DMS53 treated with DMSO at 0.1 percent for 48 hours (cell line): ENCODE results near the gene PAMR1.

Experiments
- DNase-seq: peaks from one replicate; lab custom pipeline; 2025; ENCODE audit not compliant: unreplicated experiment; lab: John Stamatoyannopoulos, UW

PAMR1 gene

DNA sequence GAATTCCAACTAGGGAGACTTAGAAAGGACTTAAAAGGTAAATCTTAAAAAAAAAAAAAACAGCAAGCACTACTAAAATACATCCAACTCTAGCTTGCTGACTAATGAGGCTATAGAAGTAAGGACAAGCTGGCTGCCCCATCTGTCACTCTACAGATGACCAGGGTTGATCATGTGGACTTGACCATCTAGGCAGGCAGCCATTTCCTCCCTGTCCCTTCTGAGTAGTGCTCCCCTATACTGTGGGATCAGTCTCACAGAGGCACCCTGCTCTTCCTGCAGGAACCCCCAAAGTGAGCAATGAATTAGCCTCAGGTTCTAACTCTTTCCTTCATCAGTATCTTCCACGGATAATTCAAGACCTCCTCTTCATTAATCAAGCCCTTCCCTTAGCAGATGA is 118.4 kb downstream of the PAMR1 start:
- DNase-seq, result no peak

DNA sequence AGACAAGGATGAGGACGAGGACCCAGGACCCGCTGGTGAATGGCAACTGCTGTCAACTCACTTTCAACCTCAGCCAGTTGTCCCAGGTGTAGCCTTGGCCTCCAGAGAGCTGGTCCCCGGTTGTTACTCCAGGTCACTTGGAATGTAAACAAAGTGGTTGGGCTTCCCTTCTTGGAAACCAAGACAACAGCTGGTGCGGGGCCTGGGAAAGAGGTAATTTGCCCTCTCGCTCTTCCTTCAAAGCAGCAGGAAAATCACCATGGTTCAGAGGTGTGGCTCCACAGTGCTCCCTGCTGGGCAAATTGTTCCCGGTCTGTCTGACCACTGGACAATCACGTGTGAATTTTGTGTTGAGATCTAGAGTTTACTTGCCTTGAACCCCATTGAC is 121.0 kb downstream of the PAMR1 start:
- no peak for DNase-seq

DNA sequence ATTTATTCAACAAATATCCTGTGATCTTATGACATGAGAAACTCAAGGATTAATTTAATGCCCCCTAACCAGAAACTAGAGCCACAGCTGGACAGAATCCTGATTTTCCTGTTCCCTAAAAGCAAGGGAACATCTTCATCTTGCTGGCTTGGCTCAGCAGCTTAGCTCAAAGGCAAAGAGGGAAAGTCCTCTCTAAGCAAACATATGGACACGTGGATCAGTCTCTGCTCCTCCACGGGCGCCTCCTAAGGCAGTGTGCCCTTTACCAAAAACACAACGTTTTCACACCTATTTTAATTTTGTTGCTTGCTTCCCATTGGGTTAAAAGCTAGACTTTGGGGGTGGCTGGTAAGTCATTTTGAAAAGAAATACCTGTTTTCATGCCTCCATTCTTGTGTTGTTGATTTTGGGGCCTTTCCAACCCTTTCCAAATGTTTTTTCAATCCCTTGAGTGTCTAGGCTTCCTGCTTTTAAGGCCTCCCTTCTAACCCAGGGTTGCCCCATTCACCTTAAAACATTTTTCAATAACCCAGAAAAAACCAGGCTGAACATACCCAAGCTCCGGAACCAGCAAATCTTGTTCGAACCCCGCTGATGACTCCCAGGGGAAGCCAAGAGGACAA is 121.5 kb downstream of the PAMR1 start:
- DNase-seq, result no peak

DNA sequence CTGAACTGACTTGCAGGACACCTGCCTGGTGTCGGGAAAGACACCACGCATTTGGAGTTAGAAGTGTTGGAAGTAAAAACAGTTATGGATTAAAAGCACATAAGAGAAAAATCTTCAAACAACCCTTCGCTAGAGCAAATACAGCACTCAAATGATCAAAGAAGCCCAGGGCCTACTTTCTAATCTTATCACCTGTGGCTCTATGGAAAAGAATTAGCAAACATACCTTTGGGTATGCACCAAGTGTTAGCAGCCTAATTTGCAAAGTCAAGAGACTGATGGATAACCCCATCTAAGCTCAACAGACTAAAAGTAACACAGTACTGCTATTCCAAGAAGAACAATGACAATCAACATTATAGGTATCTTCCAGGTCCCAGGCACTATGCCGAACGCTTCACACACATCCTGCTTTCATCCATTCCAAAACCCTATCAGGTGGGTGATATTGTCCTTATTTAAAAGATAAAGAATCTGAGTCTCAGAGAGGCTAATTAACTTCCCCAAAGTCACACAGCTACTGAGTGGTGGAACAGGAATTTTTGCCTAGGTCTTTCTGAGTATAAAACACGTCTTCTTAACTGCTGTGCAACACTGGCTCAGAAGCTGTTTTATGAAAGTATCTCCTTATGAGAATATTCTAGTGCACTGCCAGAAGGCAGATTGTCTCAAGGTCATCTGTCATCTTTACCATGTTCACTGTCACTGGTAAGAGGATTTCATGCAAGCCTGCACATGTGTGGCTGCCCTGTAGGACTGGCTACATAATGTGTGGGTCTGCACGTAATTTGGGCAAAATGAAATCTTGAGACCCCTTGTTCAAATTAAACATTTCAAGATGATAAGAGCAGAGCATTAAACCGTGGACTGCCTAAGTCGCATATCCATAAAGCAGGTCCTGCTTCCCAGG is 122.4 kb downstream of the PAMR1 start:
- no peak for DNase-seq

DNA sequence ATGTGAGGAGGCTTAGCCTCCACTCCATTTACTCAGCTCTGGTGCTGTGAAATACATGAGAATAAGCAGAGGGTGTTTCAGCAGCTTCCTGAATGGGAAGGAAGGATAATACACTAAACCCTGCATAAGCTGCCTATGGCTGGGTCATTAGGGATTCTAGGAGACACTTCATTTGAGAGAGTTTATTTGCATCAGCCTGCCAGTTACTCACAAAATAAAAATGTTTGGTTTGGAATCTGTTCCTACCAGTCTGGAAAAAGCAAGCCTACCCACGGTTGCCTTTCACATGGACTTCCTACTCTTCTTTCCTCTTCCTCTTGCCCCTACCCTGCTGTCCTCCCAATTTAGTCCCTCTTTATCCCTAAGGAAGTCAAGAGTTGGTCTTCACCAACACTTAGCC is 126.5 kb downstream of the PAMR1 start:
- no peak for DNase-seq

DNA sequence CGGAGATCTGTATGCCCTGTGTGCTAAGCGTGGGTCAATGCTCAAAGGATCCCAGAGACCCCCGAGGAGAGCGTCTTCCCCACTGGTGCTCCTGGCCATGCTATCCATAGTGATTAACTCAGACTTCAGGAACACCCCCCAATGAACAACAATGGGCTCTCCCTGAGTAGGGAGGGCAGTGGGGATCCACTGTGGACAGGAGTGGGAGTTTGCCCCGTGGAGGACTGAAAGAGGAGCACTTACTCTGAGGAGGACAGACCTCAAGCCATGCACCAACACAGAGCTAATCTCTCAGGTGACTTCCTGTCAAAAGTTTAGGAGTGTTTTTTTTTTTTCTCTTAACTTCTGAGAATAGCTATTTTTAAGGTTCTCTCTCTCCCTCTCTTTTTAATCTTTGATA is 130.5 kb downstream of the PAMR1 start:
- DNase-seq, result no peak

DNA sequence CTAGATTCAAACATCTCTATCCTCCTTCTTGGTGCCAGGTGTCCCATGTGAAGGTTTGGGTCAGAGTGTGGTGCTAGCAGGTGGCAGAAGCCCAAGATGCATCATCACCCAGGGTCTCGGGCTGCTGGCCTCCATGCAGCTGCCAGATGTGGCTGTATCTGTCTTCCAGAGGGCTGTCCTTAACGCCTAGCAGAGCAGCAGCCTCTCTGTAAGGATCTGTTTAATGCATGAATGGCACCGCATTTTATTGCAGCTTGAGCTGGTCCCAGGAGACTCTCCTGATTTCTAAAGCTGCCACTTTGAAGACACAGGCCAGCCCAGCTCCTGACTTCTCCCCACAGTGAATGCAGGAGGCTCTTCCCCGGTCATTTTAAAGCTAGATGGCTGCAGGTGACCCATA is 132.3 kb downstream of the PAMR1 start:
- no peak for DNase-seq

DNA sequence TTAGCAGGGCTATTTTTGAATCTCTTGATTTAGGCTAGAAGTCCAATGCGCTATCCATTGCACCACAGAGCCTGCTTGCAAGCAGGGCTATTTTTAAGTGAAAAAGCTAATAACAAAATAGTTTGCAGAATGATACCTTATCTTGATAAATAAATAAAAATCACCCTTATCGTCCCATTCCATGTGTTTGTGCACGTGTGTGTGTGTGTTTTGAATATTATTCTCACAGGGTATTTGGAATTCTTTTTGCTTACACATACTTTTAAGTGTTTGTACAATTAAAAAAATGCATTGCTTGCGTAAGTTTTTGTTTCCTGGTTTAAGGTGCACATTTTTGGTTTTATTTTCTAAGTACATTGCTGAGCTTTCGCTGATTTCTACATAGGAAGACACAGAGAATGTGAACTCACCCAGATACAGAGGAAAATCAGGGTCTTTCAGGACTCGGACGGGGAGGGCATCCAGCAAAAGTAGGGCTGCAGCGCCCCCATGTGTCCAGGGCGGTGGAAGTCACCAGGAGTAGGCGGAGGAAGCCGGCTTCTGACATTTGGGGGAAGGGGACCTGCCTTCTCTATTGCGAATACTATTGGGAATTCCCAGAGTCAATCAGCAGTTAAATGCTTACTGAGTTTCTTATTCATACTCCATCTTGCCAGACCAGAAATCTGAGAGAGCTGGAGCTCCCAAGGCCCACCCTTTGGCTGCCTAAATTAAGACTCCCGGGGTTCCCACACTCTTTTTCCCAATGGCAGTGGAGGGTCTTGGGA is 133.3 kb downstream of the PAMR1 start:
- DNase-seq, result peak; percentile 29

DNA sequence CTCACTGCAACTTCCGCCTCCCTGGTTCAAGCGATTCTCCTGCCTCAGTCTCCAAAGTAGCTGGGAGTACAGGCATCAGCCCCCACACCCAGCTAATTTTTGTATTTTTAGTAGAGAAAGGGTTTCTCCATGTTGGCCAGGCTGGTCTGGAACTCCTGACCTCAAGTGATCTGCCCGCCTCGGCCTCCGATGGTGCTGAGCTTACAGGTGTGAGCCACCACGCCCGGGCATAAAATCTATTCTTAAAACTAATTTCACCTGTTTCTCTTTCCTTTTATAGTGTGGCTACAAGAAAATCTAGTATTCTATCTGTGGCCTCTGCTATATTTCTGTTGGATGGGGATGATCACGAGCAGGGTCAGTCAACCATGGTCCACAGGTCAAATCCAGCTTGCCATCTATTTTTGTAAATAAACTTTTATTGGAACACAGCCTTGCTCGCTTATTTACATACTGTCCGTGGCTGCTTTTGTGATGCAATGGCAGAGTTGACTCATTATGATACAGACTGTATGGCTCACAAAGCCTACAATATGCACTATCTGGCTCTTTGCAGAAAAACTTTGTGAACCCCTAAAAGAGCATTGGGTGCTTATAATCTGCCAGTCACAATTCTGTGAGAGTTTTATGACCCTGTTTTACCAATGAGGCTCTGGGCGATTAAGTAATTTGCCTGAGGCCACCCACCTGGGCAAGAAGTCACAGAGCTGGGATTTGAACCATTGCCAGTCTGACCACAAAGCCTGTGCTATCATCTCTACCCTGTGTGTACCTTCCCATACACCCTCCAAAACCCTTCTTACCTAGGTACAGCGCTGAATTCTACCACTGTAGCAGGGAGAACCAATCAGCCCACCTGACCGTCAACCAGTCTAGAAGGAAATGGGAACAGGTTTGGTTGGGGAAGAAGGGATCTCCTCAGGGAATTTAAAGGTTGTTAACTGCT is 134.4 kb downstream of the PAMR1 start:
- peak; percentile 23 for DNase-seq

DNA sequence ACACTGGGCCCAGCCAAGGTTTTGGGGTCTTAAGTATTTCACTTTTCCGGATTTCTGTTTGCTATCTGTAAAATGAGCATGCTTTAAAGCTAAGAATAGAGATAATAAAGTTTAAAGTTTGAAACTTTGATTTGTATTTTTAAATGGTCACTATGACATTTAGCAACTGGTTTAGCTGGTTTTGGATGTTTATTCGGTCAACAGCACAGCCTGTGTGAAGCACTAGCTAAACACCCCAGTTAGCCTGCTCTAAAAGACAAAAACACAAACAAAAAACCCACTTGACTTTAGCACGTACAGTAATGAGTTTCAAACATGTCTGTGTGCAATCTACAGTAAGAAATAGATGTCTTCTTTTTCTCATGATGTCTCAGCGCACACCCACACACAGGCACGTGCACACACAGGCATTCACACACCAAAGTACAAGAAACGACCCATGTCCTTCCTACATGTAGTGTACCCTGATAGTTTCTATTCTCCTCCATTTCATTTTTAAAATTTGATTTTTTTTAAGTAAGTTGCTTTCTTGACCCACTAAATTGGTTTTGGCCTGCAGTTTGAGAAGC is 135.4 kb downstream of the PAMR1 start:
- DNase-seq, result peak; percentile 44

DNA sequence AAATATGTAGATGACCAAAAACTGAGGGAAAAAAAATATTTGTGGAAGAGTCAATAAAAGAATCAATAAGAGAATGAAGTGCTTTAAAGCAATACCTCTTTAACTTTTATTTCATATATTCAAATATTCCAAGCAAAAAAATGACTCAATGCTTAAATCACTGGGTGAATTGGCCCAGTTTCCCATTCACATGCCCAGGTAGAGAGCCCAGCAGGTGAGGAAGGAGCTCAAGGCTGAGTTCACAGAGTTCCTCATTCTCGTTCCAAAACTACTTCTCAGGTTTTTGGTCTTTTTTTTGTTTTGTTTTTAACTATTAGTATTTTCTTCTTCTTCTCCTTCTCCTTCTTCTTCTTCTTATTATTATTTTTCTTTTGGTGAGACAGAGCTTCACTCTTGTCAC is 136.3 kb downstream of the PAMR1 start:
- DNase-seq, result no peak

DNA sequence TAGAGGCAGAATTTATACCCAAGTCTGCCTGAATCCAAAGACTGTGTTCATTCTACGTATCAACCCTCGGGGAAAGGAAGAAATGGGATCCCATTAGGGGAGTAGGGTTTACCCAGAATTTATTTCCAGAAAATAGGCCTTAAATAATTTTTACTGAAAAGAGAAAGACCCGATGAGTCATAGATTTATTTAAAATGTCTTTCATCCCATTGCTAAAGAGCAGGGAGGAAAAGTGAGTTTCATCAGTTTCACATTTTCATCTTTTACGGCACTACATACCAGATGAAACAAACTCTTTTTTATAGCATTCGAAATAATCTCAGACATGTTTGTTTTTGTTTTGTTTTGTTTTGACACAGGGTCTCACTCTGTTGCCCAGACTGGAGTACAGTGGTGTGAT is 137.4 kb downstream of the PAMR1 start:
- DNase-seq, result no peak

DNA sequence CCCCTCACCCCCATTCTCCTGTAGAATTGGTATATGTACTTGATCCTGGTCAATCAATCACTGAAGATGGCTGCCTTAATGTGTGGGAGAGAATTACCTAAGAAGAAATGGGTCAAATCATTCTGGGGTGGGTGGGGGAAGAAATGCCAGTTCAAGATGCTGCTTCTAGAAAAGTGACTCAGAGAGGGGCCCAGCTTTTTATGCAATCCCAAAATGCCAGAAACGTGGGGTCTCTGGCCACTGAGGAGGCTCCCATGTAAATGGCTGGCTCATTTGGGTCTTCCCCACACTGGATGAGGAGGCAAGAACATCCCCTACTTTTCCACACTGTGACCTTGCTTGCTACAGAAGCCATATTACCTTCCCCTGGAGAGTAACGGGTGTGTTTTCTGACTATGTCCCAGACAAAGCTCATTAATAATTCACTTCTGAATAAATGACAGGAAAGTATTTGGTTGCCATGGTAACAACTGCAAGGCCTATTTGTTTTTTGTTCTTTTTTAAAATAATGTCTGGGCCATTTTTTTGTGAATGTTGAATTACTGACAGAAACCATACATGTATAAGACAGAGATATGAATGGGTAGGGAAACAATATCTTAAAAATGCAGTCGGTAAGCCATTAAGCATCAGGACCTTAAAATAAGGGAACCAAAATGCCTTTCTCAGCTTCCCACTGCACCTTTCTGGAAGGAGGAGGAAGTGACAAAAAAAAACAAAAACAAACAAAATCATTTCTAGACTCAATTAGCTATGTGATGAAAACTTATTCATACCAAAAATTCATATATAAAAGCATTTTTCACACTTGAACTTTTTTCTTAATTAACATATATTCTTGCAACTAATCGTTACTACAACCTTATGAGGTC is 138.1 kb downstream of the PAMR1 start:
- no peak for DNase-seq

DNA sequence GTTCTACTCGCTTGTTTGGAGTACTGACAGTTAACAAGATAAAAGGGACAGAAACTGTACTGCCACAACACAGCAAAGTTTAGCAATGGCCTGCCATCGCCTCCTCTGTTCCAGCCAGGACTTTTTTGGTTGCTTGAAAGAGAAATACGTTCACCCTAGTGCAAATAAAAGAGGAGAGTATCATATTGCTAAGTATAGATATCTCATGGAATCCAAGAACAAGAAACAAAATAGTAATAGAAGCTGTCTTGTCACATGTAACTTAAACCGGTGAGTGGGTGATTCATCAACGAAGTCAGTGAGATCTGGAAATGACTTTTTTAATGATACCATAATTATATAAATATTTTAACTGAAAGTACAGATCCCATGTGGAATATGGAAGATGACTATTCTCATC is 141.5 kb downstream of the PAMR1 start:
- no peak for DNase-seq
